Activated B cell treated with CpG ODN at 0.5 μM for 24 hours (primary cell): Measurements from ENCODE around the gene FGF5. TPM values are rescaled to one million over a fixed set of nuclear protein-coding genes. Genes with fewer than 3 reads are reported as not detected.

Experiments used
- ATAC-seq: fragments of 200-7000 bp; cut with Tn5 transposase; one replicate; pipeline ENCODE4 v1.10.0; 2021; ENCODE audit warnings: low read depth, mild to moderate bottlenecking, moderate library complexity
- CTCF ChIA-PET: fragments of 350-600 bp; sonication (Branson Sonifier 250); formaldehyde crosslinking; loops from one replicate; lab custom pipeline; 2021; ENCODE audit warnings: antibody characterized with exemption; lab: Charles Lee
- POLR2A ChIA-PET: fragments of 350-600 bp; sonication (Branson Sonifier 250); formaldehyde crosslinking; loops from one replicate; lab custom pipeline; 2021; ENCODE audit warnings: antibody characterized with exemption; lab: Charles Lee
- DNase-seq: peaks from one replicate; pipeline ENCODE4 v3.0.0; 2022
- H3K27ac Mint-ChIP-seq: one replicate; pipeline ENCODE4 v1.8.0; 2020; ENCODE audit warnings: mixed read lengths
- H3K27me3 Mint-ChIP-seq: one replicate; pipeline ENCODE4 v1.8.0; 2021; ENCODE audit warnings: mixed read lengths
- H3K36me3 Mint-ChIP-seq: one replicate; pipeline ENCODE4 v1.8.0; 2021; ENCODE audit warnings: low read depth, mixed read lengths
- H3K4me1 Mint-ChIP-seq: one replicate; pipeline ENCODE4 v1.8.0; 2021; ENCODE audit warnings: mixed read lengths
- H3K4me3 Mint-ChIP-seq: one replicate; pipeline ENCODE4 v1.8.0; 2020; ENCODE audit warnings: mild to moderate bottlenecking, mixed read lengths
- H3K9me3 Mint-ChIP-seq: one replicate; pipeline ENCODE4 v1.8.0; 2020; ENCODE audit warnings: mixed read lengths
- CTCF ChIP-seq: fragments of 200-600 bp; IDR thresholded peaks from one replicate; pipeline ENCODE4 v1.8.0; 2022; ENCODE audit warnings: antibody characterized with exemption, mild to moderate bottlenecking
- intact Hi-C: fragments of 100-400 bp; cut with micrococcal nuclease; formaldehyde crosslinking; loops from one replicate; pipeline ENCODE4 v1.15.1; 2024
- total RNA-seq: library from RNA; stranded (reverse); gene quantifications from 2 replicates; pipeline ENCODE4 v1.2.3, GENCODE V29; 2022

Gene FGF5
- total RNA-seq, 1 donor from 2014 or later, result not detected

GRCh38 chr4:80336582-80336981, 70.1 kb downstream of the FGF5 start:
- intact Hi-C loops, result no loop called here
- Mint-ChIP-seq H3K36me3 (no peaks in the 10 kb centered on the region), H3K9me3 (no peaks in the 10 kb centered on the region), H3K27me3 (peaks cover 25% of the 10 kb centered on the region), H3K4me1 (peaks cover 12% of the 10 kb centered on the region), H3K27ac (no peak overlapping the region), H3K4me3 (peak overlapping the region; percentile 83)
- ATAC-seq (no peak), DNase-seq (no peak)
- ChIA-PET CTCF (no interaction called here), POLR2A (no interaction called here)
- no peak for TF ChIP-seq CTCF

GRCh38 chr4:80340036-80340435, 73.6 kb downstream of the FGF5 start:
- Mint-ChIP-seq H3K9me3 (peaks cover 22% of the 10 kb centered on the region), H3K4me3 (no peak overlapping the region), H3K36me3 (peaks cover 2% of the 10 kb centered on the region), H3K4me1 (peaks cover 12% of the 10 kb centered on the region), H3K27ac (no peak overlapping the region), H3K27me3 (peaks cover 30% of the 10 kb centered on the region)
- ChIA-PET POLR2A (no interaction called here), CTCF (no interaction called here)
- intact Hi-C loops, result no loop called here
- ATAC-seq (no peak), DNase-seq (no peak)
- no peak for TF ChIP-seq CTCF

Other genes starting within 250 kb of the FGF5 start
- 14.2 and 19.6 TPM in 2 replicates for gene ANTXR2, start 193.4 kb upstream of the FGF5 start, total RNA-seq
- 9.0 and 11.6 TPM in 2 replicates for gene PRDM8, start 69.2 kb upstream of the FGF5 start, total RNA-seq
- gene CFAP299, start 69.1 kb downstream of the FGF5 start, total RNA-seq, result not detected in 2 replicates